ENCODE data around the gene L3MBTL1.

Gene L3MBTL1

DNA sequence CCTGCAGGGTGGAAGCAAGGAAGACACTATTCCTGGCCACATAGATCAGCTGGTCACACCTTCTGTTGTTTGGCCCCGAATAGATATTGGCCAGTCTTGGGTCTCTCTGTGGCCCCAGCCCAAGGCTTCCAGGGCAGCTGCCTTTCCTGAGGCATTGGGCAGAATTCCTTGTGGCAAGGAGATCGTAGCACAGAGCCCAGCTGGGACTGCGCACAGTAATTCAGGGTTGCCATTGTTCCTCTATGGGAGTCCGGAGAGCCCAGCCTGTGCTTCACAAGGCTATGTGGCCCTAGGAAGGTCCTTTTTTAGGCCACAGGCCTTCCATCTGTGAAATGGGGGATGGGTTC, 58.2 kb downstream of the L3MBTL1 start:
- no peak for DNase-seq (ENCODE audit: low spot score)
- no peak overlapping the region for H3K27ac ChIP-seq
- POLR2A ChIA-PET (ENCODE audit: low non-redundant PET) = no interaction called here
- TF ChIP-seq, protein P1, sequence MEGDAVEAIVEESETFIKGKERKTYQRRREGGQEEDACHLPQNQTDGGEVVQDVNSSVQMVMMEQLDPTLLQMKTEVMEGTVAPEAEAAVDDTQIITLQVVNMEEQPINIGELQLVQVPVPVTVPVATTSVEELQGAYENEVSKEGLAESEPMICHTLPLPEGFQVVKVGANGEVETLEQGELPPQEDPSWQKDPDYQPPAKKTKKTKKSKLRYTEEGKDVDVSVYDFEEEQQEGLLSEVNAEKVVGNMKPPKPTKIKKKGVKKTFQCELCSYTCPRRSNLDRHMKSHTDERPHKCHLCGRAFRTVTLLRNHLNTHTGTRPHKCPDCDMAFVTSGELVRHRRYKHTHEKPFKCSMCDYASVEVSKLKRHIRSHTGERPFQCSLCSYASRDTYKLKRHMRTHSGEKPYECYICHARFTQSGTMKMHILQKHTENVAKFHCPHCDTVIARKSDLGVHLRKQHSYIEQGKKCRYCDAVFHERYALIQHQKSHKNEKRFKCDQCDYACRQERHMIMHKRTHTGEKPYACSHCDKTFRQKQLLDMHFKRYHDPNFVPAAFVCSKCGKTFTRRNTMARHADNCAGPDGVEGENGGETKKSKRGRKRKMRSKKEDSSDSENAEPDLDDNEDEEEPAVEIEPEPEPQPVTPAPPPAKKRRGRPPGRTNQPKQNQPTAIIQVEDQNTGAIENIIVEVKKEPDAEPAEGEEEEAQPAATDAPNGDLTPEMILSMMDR (conservative IDR thresholded peaks at IDR 0.05; ENCODE audit: low read depth) = no peak
- CTCF ChIA-PET = interaction anchor here (0.6 kb wide), 2 partner anchors 549 to 1238 kb away, joined by 3 read pairs; no protein-coding TSS in a partner anchor

DNA sequence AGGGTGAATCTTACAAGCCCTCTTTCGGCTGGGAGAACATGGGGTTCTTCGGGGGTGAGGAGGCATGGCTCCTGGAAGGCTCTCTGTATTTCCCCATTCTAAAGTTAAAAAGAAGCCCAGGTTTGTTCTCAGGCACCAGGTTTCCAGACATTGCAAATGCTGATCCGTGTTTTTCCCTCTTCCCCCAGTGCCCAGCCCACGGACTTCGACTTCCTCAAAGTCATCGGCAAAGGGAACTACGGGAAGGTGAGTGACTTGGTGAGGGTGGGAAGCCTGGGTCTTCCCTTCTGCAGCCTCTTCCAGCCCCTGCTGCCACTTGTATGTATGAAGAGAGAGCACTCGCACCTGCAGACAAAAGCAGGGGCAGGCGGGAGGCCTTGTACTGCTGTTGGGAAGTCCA, 60.0 kb downstream of the L3MBTL1 start:
- TF ChIP-seq, protein P1 (conservative IDR thresholded peaks at IDR 0.05; ENCODE audit: low read depth) = no peak
- DNase-seq (ENCODE audit: low spot score) = no peak
- ChIA-PET POLR2A (ENCODE audit: low non-redundant PET) (no interaction called here), CTCF (no interaction called here)
- no peak overlapping the region for H3K27ac ChIP-seq

DNA sequence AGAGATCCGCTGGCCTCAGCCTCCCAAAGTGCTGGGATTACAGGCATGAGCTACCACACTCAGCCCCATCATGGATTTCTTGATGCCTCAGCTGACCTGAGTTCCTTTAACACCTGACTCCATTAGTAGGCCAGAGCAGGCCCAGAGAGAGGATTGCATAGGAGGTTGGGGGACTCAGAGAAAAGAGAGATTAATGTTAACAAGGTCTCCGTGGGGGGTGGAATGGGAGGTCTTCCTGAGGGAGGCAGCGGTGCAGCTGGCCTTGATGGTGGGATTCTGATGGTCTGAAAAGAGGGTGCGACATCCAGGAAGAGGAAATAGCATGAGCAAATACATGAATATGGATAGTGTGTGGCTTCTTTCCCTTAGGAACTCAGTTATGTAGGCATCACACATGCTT, 61.2 kb downstream of the L3MBTL1 start:
- no peak for DNase-seq (ENCODE audit: low spot score)
- no peak overlapping the region for H3K27ac ChIP-seq
- TF ChIP-seq, protein P1 (conservative IDR thresholded peaks at IDR 0.05; ENCODE audit: low read depth) = no peak
- POLR2A ChIA-PET (ENCODE audit: low non-redundant PET) = interaction anchor here (0.6 kb wide), 1 partner anchor 11 kb away, joined by 3 read pairs; no protein-coding TSS in a partner anchor
- CTCF ChIA-PET = interaction anchor here (0.7 kb wide), 1 partner anchor 145 kb away, joined by 4 read pairs; no protein-coding TSS in a partner anchor

DNA sequence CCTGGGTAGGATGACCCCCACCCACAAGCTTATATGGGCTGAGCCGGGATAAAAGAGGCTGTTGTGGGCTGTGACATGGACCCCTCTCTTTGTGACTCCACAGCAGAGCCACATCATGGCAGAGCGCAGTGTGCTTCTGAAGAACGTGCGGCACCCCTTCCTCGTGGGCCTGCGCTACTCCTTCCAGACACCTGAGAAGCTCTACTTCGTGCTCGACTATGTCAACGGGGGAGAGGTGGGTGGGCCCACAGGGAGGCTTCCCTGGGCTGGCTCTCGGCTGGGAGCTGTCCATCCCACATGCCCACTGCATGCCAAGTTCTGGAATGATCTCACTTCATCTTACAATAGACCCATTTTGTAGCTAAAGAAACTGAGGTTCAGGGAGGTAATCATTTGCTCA, 61.8 kb downstream of the L3MBTL1 start:
- TF ChIP-seq, protein P1 (conservative IDR thresholded peaks at IDR 0.05; ENCODE audit: low read depth) = no peak
- ChIA-PET POLR2A (ENCODE audit: low non-redundant PET) (interaction anchor here (0.6 to 1.0 kb wide), 2 partner anchors 10 to 15 kb away, joined by 3 read pairs; no protein-coding TSS in a partner anchor), CTCF (interaction anchor here (0.7 to 1.2 kb wide), 3 partner anchors 31 to 342 kb away, joined by 4 to 5 read pairs (median 4); no protein-coding TSS in a partner anchor)
- no peak for DNase-seq (ENCODE audit: low spot score)
- no peak overlapping the region for H3K27ac ChIP-seq

DNA sequence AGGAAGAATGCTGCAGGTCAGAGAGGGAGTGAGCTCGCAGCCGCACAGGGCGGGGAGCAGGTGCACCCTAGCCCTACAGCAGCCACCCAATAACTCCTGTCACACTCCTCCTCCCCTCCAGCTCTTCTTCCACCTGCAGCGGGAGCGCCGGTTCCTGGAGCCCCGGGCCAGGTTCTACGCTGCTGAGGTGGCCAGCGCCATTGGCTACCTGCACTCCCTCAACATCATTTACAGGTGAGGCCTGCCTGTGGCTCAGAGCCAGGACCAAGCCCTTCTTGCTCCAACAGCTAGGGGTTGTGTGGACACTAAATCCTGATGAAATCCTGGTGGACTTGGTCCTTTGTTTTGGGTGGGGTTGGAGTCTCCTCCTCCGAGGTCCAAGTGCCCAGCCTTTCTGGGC, 63.0 kb downstream of the L3MBTL1 start:
- ChIA-PET POLR2A (ENCODE audit: low non-redundant PET) (interaction anchor here (0.6 to 1.0 kb wide), 2 partner anchors 10 to 14 kb away, joined by 3 to 4 read pairs; no protein-coding TSS in a partner anchor), CTCF (interaction anchor here (0.7 to 1.2 kb wide), 2 partner anchors 13 to 32 kb away, joined by 3 to 5 read pairs; no protein-coding TSS in a partner anchor)
- TF ChIP-seq, protein P1 (conservative IDR thresholded peaks at IDR 0.05; ENCODE audit: low read depth) = no peak
- no peak for DNase-seq (ENCODE audit: low spot score)
- no peak overlapping the region for H3K27ac ChIP-seq

DNA sequence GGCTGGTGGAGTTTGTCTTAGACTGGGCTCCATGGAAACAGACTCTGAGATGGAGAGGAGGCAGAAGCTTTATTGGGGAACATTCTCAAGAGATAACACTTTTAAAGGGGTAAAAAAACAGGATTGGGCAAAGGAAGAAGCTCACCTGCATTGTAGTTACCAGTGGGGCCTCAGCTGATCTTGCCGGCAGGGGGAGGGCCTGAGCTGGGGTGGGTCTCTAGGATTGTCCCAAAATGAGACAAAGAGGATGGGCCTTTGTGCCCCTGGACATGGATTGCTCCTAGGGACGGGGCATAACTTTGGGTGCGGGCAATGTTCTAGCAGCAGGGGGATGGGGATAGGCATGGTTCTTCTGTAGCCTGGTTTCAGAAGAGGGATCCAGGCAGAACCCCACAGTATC, 63.8 kb downstream of the L3MBTL1 start:
- H3K27ac ChIP-seq = no peak overlapping the region
- peak; percentile 32 for DNase-seq (ENCODE audit: low spot score)
- POLR2A ChIA-PET (ENCODE audit: low non-redundant PET) = no interaction called here
- CTCF ChIA-PET = interaction anchor here (0.6 to 0.9 kb wide), 2 partner anchors 33 to 401 kb away, joined by 3 read pairs; no protein-coding TSS in a partner anchor
- TF ChIP-seq, protein P1 (conservative IDR thresholded peaks at IDR 0.05; ENCODE audit: low read depth) = no peak

All from RWPE1 (cell line).